Subcutaneous adipose tissue (tissue), 4 donors: ENCODE measurements around the gene MACROD1. TPM values are rescaled to one million over a fixed set of nuclear protein-coding genes. Genes with fewer than 3 reads are reported as not detected.

Experiments
- total RNA-seq, 4 donors: library from RNA; depleted of rRNA; stranded (reverse); fragments of >200 nt; gene quantifications; one replicate each; pipeline ENCODE4 v1.1.0, GENCODE V29; 2016
- TF ChIP-seq, protein P1 (sequence below): fragments of 450-650 bp; IDR thresholded peaks from one replicate; pipeline ENCODE4 v1.5.1; 2016; ENCODE audit warnings: low read depth, mild to moderate bottlenecking, control low read depth, antibody characterized with exemption, moderate library complexity

Gene MACROD1
- total RNA-seq, 4 donors from 2014 or later, result 8.0 to 24.0 (median 19.8) TPM

DNA sequence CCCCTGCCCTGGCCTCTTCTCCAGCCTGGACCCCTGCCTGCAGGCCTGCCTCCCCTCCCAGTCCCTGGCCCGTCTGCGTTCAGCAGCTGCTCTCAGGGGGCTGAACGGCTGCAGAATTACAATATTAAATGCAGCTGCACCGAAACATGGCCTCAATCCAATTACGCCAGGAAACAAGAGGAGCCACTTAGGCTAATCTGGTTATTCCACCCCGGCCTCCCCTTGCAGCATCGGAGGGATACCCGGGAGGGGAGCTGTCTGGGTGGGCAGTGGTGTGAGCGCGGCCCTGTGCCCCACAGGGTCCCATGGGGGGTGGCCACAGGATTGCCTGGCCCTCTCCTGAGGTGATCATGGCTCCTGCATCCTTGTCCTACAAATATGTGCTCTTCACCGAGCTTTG lies 87.6 kb downstream of the MACROD1 start:
- TF ChIP-seq, protein P1, sequence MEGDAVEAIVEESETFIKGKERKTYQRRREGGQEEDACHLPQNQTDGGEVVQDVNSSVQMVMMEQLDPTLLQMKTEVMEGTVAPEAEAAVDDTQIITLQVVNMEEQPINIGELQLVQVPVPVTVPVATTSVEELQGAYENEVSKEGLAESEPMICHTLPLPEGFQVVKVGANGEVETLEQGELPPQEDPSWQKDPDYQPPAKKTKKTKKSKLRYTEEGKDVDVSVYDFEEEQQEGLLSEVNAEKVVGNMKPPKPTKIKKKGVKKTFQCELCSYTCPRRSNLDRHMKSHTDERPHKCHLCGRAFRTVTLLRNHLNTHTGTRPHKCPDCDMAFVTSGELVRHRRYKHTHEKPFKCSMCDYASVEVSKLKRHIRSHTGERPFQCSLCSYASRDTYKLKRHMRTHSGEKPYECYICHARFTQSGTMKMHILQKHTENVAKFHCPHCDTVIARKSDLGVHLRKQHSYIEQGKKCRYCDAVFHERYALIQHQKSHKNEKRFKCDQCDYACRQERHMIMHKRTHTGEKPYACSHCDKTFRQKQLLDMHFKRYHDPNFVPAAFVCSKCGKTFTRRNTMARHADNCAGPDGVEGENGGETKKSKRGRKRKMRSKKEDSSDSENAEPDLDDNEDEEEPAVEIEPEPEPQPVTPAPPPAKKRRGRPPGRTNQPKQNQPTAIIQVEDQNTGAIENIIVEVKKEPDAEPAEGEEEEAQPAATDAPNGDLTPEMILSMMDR, result no peak

DNA sequence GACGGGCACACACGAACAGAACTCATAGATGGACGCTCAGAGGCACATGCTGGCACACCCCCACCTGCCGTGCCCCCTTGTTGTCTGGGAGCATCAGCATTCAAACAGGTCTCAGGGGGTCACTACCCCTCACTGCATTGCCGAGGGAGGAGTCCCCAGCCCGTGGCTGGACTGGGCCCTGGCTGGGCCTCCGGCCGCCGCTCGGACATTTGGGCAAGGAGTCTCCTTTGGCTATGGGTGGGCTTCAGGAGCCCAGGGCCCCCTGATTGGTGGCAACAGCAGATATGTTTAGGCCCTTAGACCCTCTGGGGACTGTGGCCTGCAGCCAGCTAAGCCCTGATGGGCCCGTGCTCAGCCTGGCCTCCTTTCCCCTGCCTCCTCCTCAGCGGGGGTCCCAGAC lies 88.3 kb downstream of the MACROD1 start:
- TF ChIP-seq, protein P1, result no peak

DNA sequence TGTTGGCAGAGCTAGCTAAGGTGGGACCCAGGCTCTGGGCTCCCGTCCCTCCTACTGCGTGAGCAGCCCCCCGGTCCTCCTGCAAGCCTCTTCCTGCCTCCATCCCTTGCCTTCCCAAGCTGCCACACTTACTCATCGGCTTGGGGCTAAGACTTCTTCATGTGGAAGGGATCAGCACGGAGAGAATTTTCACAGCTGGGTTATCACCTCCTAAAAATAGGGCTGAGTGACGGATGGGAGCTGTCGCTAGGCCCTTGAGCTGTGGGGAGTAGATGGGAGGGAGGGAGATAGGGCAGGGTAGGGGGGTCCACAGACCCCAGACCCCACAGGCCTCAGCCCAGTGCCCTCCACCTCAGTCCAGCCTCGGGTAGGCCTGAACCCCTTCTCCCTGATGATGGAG lies 89.2 kb downstream of the MACROD1 start:
- TF ChIP-seq, protein P1, result no peak

DNA sequence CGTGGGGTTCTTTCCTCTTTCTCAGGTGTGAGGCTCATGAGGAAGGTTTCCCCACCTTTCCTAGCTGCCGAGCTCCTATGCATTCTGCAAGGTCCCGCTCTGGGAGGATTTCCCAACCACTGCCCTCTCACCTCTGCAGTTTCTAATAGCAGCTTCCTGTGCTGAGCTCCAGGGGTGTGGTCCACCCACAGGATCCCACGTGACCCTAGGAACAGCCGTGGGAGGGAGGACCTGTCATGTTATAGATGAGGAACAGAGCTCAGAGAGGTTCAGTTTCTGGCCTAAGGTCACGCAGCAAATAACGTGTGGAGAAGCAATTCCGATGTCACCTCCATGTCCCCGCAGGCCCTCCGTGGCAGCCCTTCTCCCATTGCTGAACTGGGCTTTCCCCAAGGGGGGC lies 91.7 kb downstream of the MACROD1 start:
- TF ChIP-seq, protein P1, result no peak

DNA sequence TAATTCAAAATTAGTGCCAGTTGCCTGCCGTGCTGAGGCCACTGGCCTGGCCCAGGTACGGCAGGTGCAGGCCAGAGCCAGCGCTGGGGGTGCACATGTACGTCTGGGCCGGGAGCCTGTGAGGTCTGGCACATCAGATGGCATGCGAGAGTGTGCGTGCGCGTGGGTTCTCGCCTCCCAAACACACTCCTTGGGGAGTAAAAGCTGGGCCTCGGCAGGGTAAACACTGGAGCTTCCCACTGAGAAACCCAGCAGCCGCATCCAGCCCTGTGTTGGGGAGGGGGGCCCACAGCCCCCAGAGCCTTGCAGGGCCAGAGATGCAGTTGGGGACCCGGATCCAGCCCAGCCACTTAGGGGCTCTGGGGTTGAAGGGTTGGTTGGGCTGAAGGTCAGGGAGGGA lies 92.4 kb downstream of the MACROD1 start:
- TF ChIP-seq, protein P1, result no peak

DNA sequence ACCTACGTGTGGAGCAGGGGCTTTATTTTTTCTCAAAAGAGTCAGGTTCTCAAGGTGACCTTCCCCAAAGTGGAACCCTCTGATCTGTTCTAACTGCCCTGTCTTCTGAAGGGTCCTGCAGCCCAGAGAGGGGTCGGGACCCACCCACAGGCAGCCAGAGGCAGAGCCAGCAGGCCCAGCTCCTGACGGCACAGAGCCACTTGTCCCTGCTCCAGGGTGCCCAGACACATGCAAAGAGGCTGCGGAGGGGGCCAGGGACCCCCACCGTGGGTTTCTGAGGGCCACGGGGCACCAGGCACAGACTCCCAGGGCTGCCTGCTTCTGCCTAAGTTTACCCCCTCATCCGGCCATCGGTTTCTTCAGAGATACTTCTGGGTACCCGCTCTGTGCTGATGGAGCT lies 93.0 kb downstream of the MACROD1 start:
- TF ChIP-seq, protein P1, result no peak

DNA sequence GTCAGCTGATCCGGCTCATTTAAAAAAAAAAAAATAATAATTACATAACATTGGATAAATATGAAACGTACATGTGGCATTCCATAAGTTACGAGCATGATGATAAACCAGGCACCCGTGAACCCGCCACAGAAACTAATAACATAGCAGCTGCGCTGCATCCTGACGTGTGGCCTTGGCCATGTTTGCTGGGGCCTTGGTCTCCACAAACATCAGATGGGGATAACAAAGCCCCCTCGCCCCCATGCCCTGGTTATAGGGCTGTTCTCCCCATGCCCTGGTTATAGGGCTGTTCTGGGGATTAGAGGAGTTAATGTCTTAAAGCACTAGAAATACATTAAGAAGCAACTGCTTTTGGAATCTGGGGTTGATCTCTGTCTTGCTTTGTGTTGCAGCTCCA lies 93.5 kb downstream of the MACROD1 start:
- TF ChIP-seq, protein P1, result no peak
